BJ (cell line): ENCODE data around the gene BATF3. TPM values are rescaled to one million over a fixed set of nuclear protein-coding genes. Genes with fewer than 3 reads are reported as not detected.

Experiments used
- CTCF ChIA-PET: fragments of 350-600 bp; formaldehyde crosslinking; extraction: SDS; loops from one replicate; lab custom pipeline; 2021; ENCODE audit warnings: antibody characterized with exemption, inconsistent platforms; lab: Yijun Ruan, JAX
- POLR2A ChIA-PET: fragments of 300-600 bp; sonication (Branson Sonifier 250); formaldehyde crosslinking; extraction: SDS; loops from one replicate; lab custom pipeline; 2021; ENCODE audit warnings: antibody characterized with exemption; lab: Charles Lee
- DNase-seq: peaks from one replicate; pipeline ENCODE4 v3.0.0-alpha.2; 2011; ENCODE audit warnings: low read depth
- H3K27me3 ChIP-seq: 2 replicates; pipeline ENCODE4 v1.6.0; 2011; ENCODE audit warnings: low read length; ENCODE audit not compliant: control insufficient read depth, insufficient read depth
- H3K36me3 ChIP-seq: 2 replicates; pipeline ENCODE4 v1.5.1; 2011; ENCODE audit warnings: low read length; ENCODE audit not compliant: control insufficient read depth, insufficient read depth
- H3K4me3 ChIP-seq: 2 replicates; pipeline ENCODE4 v1.5.1; 2011; ENCODE audit warnings: low read depth, mild to moderate bottlenecking, control low read depth, low read length
- polyA plus RNA-seq: library from polyadenylated mRNA; depleted of rRNA; stranded (reverse); fragments of >200 nt; gene quantifications from 2 replicates; pipeline ENCODE4 v1.2.3, GENCODE V29; 2011
- TF ChIP-seq, protein P1 (sequence below): IDR thresholded peaks from 2 replicates; pipeline ENCODE4 v1.5.1; 2011; ENCODE audit warnings: low read depth, mild to moderate bottlenecking, control low read depth, inconsistent platforms, low read length, moderate library complexity; ENCODE audit not compliant: insufficient read depth

BATF3 gene
- polyA plus RNA-seq, 1 experiment = 1.7 TPM

GRCh38 chr1:212690816-212691403 is 8.7 kb downstream of the BATF3 start:
- Histone ChIP-seq H3K36me3 (no peaks in the 10 kb centered on the region), H3K27me3 (no peaks in the 10 kb centered on the region; the same call in 1 of the 2 replicates), H3K4me3 (no peak overlapping the region)
- DNase-seq = no peak
- ChIA-PET CTCF (interaction anchor here (0.6 kb wide), 1 partner anchor 61 kb away, joined by 5 read pairs; no protein-coding TSS in a partner anchor), POLR2A (no interaction called here)
- TF ChIP-seq, protein P1, sequence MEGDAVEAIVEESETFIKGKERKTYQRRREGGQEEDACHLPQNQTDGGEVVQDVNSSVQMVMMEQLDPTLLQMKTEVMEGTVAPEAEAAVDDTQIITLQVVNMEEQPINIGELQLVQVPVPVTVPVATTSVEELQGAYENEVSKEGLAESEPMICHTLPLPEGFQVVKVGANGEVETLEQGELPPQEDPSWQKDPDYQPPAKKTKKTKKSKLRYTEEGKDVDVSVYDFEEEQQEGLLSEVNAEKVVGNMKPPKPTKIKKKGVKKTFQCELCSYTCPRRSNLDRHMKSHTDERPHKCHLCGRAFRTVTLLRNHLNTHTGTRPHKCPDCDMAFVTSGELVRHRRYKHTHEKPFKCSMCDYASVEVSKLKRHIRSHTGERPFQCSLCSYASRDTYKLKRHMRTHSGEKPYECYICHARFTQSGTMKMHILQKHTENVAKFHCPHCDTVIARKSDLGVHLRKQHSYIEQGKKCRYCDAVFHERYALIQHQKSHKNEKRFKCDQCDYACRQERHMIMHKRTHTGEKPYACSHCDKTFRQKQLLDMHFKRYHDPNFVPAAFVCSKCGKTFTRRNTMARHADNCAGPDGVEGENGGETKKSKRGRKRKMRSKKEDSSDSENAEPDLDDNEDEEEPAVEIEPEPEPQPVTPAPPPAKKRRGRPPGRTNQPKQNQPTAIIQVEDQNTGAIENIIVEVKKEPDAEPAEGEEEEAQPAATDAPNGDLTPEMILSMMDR = no peak

GRCh38 chr1:212689758-212690529 is 9.7 kb downstream of the BATF3 start:
- POLR2A ChIA-PET = no interaction called here
- H3K4me3 ChIP-seq = no peak overlapping the region
- no peaks in the 10 kb centered on the region for H3K36me3 ChIP-seq
- TF ChIP-seq, protein P1 = no peak
- no peak for DNase-seq
- CTCF ChIA-PET = interaction anchor here (0.6 kb wide), 1 partner anchor 62 kb away, joined by 5 read pairs; no protein-coding TSS in a partner anchor
- no peaks in the 10 kb centered on the region; the same call in 1 of the 2 replicates for H3K27me3 ChIP-seq

DNA sequence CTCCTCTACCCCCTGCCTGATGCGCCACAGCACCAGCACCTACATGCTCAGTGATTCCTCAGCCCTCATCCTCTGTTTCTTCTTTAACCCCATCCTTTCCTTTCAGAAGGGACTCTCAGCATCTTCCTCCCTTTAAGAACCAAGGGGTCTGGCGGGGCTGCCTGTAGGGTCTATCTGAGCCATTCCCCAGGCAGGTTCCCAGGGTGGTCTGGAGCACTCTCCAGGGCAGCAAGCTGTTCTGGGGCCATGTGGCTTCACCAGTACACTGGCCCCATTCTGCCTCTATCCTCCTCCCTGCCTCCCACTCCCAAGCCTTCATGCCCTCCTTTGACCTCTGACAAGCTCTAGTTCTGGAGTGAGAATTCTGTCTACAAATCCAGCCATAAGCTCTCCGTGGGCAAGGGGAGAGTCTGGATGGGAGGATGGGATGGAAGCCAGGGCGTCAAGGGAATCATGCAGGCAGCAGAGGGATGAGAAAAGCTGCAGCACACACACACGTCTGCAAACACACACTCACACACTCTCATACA is 10.4 kb downstream of the BATF3 start:
- no peaks in the 10 kb centered on the region; the same call in 1 of the 2 replicates for H3K27me3 ChIP-seq
- H3K4me3 ChIP-seq = no peak overlapping the region
- DNase-seq = no peak
- no peaks in the 10 kb centered on the region for H3K36me3 ChIP-seq
- CTCF ChIA-PET = interaction anchor here (0.6 to 1.4 kb wide), 2 partner anchors 9 to 92 kb away, joined by 3 to 4 read pairs; no protein-coding TSS in a partner anchor
- POLR2A ChIA-PET = no interaction called here
- TF ChIP-seq, protein P1 = no peak

DNA sequence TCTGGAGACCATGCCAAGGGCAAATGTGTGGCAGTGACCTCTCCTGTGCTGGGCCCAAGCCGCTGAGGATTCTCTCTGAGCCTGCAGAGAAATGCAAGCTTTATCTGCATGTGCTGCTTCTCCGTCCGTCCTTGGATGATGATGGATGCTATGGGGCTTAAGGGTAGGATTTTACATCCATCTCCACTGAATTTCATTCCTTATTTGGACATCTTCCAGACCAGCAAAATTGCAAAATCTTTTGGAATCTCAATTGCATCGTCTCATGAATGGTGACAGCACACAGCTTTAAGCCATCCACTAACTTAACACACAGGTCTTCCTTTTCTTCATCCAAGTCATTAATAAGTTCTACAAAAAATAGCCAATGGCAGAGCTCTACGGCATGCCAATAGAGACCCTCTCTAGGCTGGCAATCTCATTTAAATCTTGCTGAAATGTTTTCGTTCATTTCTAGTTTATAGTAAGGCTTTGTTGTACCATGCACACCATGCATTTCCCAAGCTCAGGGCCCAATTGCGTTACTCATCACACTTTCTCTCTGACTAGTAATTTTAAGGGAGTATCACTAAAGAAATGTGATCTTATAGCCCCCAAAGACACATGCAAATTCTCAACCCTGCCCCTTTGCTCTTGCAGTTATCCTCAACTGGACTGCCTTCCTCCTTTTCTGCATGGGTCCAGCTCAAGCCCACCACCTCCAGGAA is 11.1 kb downstream of the BATF3 start:
- Histone ChIP-seq H3K36me3 (no peaks in the 10 kb centered on the region), H3K4me3 (no peak overlapping the region), H3K27me3 (no peaks in the 10 kb centered on the region; the same call in 1 of the 2 replicates)
- POLR2A ChIA-PET = interaction anchor here (0.6 kb wide), 1 partner anchor 130 kb away, joined by 20 read pairs; no protein-coding TSS in a partner anchor
- CTCF ChIA-PET = interaction anchor here (1.4 kb wide), 1 partner anchor 10 kb away, joined by 4 read pairs; no protein-coding TSS in a partner anchor
- TF ChIP-seq, protein P1 = no peak
- DNase-seq = no peak
